ENCODE measurements around the gene ERV3-1.
"Not testable (repeated sequence)": the region's sequence is repeated elsewhere in the genome, so short reads cannot be mapped to it uniquely, and the experiment has no call there.

Gene ERV3-1

GRCh38 chr7:64999165-65000004 is 7.1 kb downstream of the ERV3-1 start:
- no peak for DNase-seq

GRCh38 chr7:64998865-64999164 is 7.7 kb downstream of the ERV3-1 start:
- no peak for DNase-seq

GRCh38 chr7:64997927-64998391 is 8.5 kb downstream of the ERV3-1 start:
- DNase-seq, result no peak

GRCh38 chr7:64997164-64997908 is 9.2 kb downstream of the ERV3-1 start:
- DNase-seq, result no peak

- DNase-seq, result no peak
These were observed 10.2 kb downstream of the ERV3-1 start for GRCh38 chr7:64996305-64996704.

GRCh38 chr7:64993901-64994300 is 12.6 kb downstream of the ERV3-1 start:
- DNase-seq, result no peak

- DNase-seq, result no peak
These were observed 13.5 kb downstream of the ERV3-1 start for GRCh38 chr7:64992971-64993370.

GRCh38 chr7:64990936-64991335 is 15.6 kb downstream of the ERV3-1 start, which contains the start of gene ZNF117:
Gene ZNF117, minus strand, starts transcription at chr7:64991036.
- DNase-seq, result no peak

GRCh38 chr7:64990216-64990615 is 16.3 kb downstream of the ERV3-1 start:
- DNase-seq, result no peak

- no peak for DNase-seq
These were observed 27.8 kb downstream of the ERV3-1 start for GRCh38 chr7:64978497-64979203.

GRCh38 chr7:64965594-64965993 is 40.9 kb downstream of the ERV3-1 start:
- no peak for DNase-seq

- no peak for DNase-seq
These were observed 47.3 kb downstream of the ERV3-1 start for GRCh38 chr7:64959072-64959747.

- DNase-seq, result no peak
These were observed 55.1 kb downstream of the ERV3-1 start for GRCh38 chr7:64951250-64951848.

- DNase-seq, result not testable (repeated sequence)
These were observed 55.8 kb downstream of the ERV3-1 start for GRCh38 chr7:64950673-64951072.

- not testable (repeated sequence) for DNase-seq
These were observed 57.7 kb downstream of the ERV3-1 start for GRCh38 chr7:64948774-64949173.

- DNase-seq, result no peak
These were observed 59.1 kb downstream of the ERV3-1 start for GRCh38 chr7:64947252-64948000.

- DNase-seq, result no peak
These were observed 59.7 kb downstream of the ERV3-1 start for GRCh38 chr7:64946772-64947171.

GRCh38 chr7:64945503-64946175 is 60.8 kb downstream of the ERV3-1 start:
- DNase-seq, result no peak

- not testable (repeated sequence) for DNase-seq
These were observed 61.6 kb downstream of the ERV3-1 start for GRCh38 chr7:64944667-64945502.
